Measurements from ENCODE around the gene APCDD1L. TPM values are rescaled to one million over a fixed set of nuclear protein-coding genes. Genes with fewer than 3 reads are reported as not detected.

APCDD1L gene
- total and polyA plus RNA-seq, 2 of the 8 experiments (the other 6 are each of a cell fraction or from before 2014, with no cell fraction given) = 0.83 to 3.1 TPM

- Histone ChIP-seq H4K8ac (ENCODE audit: extremely low read depth, insufficient read depth, low read length) (no peak overlapping the region), H4K91ac (replicated peaks; ENCODE audit: insufficient read length, low read length) (no peak overlapping the region)
- POLR2A ChIA-PET (ENCODE audit: partially characterized antibody) = no interaction called here
- TF ChIP-seq SP4 (IDR thresholded peaks at IDR 0.05; ENCODE audit: low read length) (no peak), HDAC2 (IDR thresholded peaks at IDR 0.05; ENCODE audit: borderline replicate concordance in 1 of 2, low read depth in 2 of 2, low read length in 2 of 2) (no peak), EGR1 (IDR thresholded peaks at IDR 0.05; ENCODE audit: borderline replicate concordance, low read depth, low read length) (no peak), RXRA (IDR thresholded peaks at IDR 0.05; ENCODE audit: insufficient read depth, low read depth, low read length) (no peak), SRF (IDR thresholded peaks at IDR 0.05; ENCODE audit: low read depth, low read length) (no peak), SP1 (IDR thresholded peaks at IDR 0.05; ENCODE audit: low read depth, low read length) (no peak), NANOG (IDR thresholded peaks at IDR 0.05; ENCODE audit: insufficient read depth, low read depth, low read length, poor library complexity, severe bottlenecking) (no peak), TAF7 (optimal IDR thresholded peaks at IDR 0.05; ENCODE audit: borderline replicate concordance, low read depth, low read length) (no peak), ZNF274 (IDR thresholded peaks at IDR 0.05; ENCODE audit: borderline replicate concordance, extremely low read depth, low read length) (no peak)
Observed at GRCh38 chr20:58531063-58531462, 15.9 kb upstream of the APCDD1L start.

More at GRCh38 chr20:58531063-58531462, 15.9 kb upstream of the APCDD1L start:
- Histone ChIP-seq H3K27ac (ENCODE audit: low read depth, low read length) (no peak overlapping the region), H2BK12ac (ENCODE audit: low read depth, low read length) (no peak overlapping the region), H3K9me3 (ENCODE audit: insufficient read depth in 2 of 2, low read depth in 1 of 2, low read length in 1 of 2) (peaks cover 16 to 25% of the 10 kb centered on the region in 2 experiments), H2BK20ac (ENCODE audit: low read length) (no peak overlapping the region), H2BK120ac (replicated peaks; ENCODE audit: low read depth, low read length) (no peak overlapping the region), H3K4me3 (ENCODE audit: extremely low read depth in 1 of 4, insufficient read depth in 2 of 4, low read depth in 3 of 4, low read length in 4 of 4) (no peak overlapping the region), H3K4me2 (ENCODE audit: insufficient read depth in 1 of 2, low read depth in 2 of 2, low read length in 2 of 2) (no peak overlapping the region), H3K56ac (replicated peaks; ENCODE audit: insufficient read length, low read depth, low read length) (no peak overlapping the region), H2AFZ (ENCODE audit: low read length) (no peak overlapping the region), H3K79me2 (ENCODE audit: control insufficient read depth in 1 of 2, insufficient read depth in 2 of 2, low read length in 2 of 2) (no peaks in the 10 kb centered on the region), H4K20me1 (replicated peaks in 1 of 2; ENCODE audit: control insufficient read depth in 1 of 2, insufficient read depth in 2 of 2, low read length in 2 of 2) (no peaks in the 10 kb centered on the region), H2AK5ac (ENCODE audit: low read depth, low read length) (no peak overlapping the region), H2BK5ac (ENCODE audit: low read depth, low read length) (no peak overlapping the region), H2BK15ac (ENCODE audit: low read length) (no peak overlapping the region), H3K9ac (replicated peaks in 1 of 4; ENCODE audit: extremely low read depth in 1 of 4, low read depth in 3 of 4, low read length in 3 of 4) (no peak overlapping the region), H3K4me1 (replicated peaks in 1 of 4; ENCODE audit: control insufficient read depth in 3 of 4, insufficient read depth in 4 of 4, low read length in 3 of 4) (no peaks in the 10 kb centered on the region), H3K23ac (ENCODE audit: insufficient read length) (no peak overlapping the region), H3K79me1 (ENCODE audit: low read depth, low read length) (no peaks in the 10 kb centered on the region), H3K4ac (replicated peaks; ENCODE audit: insufficient read length, low read depth, low read length) (no peak overlapping the region), H3K27me3 (replicated peaks in 1 of 4; ENCODE audit: control insufficient read depth in 3 of 4, extremely low read depth in 1 of 4, insufficient read depth in 3 of 4, low read length in 3 of 4) (no peaks in the 10 kb centered on the region), H4K5ac (ENCODE audit: insufficient read length, low read depth, low read length) (no peak overlapping the region), H3K23me2 (ENCODE audit: low read depth, low read length) (no peaks in the 10 kb centered on the region; the same call in 1 of the 2 replicates), H3K36me3 (ENCODE audit: control insufficient read depth in 2 of 4, insufficient read depth in 4 of 4, low read length in 3 of 4) (0 out of 8 replicates have a peak, but pooled peaks cover 0 to 2% (median 0%) of the 10 kb centered on the region in 4 experiments), H3K14ac (ENCODE audit: insufficient read length) (no peak overlapping the region), H3K18ac (ENCODE audit: extremely low read depth, low read length) (no peak overlapping the region)
- CTCF ChIA-PET (ENCODE audit: partially characterized antibody) = no interaction called here
- no peak for DNase-seq (ENCODE audit: low read depth in 1 of 2, low spot score in 2 of 2)
- no peak for FAIRE-seq
